Left lobe of liver (tissue), 2 donors: Measurements from ENCODE around the gene WNT16. TPM values are rescaled to one million over a fixed set of nuclear protein-coding genes. Genes with fewer than 3 reads are reported as not detected.

Source experiments
- ATAC-seq: fragments of 200-7000 bp; cut with Tn5 transposase; one replicate; pipeline ENCODE4 v1.9.1; 2020; ENCODE audit warnings: mild to moderate bottlenecking, moderate library complexity
- DNase-seq: peaks from one replicate; pipeline ENCODE4 v3.0.0-alpha.2; 2020; ENCODE audit warnings: low spot score
- total RNA-seq: library from RNA; stranded (reverse); gene quantifications from one replicate; pipeline ENCODE4 v1.2.1, GENCODE V29; 2021
- donor health status: DM: no; HTN: no; CAD: no; lungs with moderate emphysema.
- donor health status: DM: no; HTN: yes; CAD: no.

WNT16 gene
- total RNA-seq, 1 donor from 2014 or later = not detected

GRCh38 chr7:121390109-121390508, 61.3 kb downstream of the WNT16 start:
- no peak for ATAC-seq
- DNase-seq = no peak

- ATAC-seq (no peak), DNase-seq (no peak)
These were observed 61.8 kb downstream of the WNT16 start for GRCh38 chr7:121390617-121391016.

Other genes starting within 250 kb of the WNT16 start
- gene FAM3C, start 67.3 kb downstream of the WNT16 start, total RNA-seq = 18.3 TPM